HepG2 (cell line): Measurements from ENCODE around the gene NTF3. TPM values are rescaled to one million over a fixed set of nuclear protein-coding genes. Genes with fewer than 3 reads are reported as not detected.

ENCODE experiments used
- ATAC-seq: fragments of 200-7000 bp; cut with Tn5 transposase; 3 replicates; pipeline ENCODE4 v1.9.1; 2020; ENCODE audit warnings: mild to moderate bottlenecking, moderate library complexity
- BruUV-seq: library from RNA; stranded (reverse); fragments of 400-500 nt; replicated peaks from 2 replicates; lab custom pipeline; 2021; lab: Mats Ljungman, UMichigan
- CTCF ChIA-PET: fragments of 300-600 bp; formaldehyde crosslinking; extraction: SDS; loops from one replicate; lab custom pipeline; 2021; ENCODE audit warnings: low total read pairs, inconsistent platforms, low intra/inter-chr PET ratio; lab: Yijun Ruan, JAX
- POLR2A ChIA-PET: fragments of 350-600 bp; sonication (Branson Sonifier 250); formaldehyde crosslinking; loops from one replicate; lab custom pipeline; 2020; ENCODE audit warnings: antibody characterized with exemption, inconsistent platforms; lab: Yijun Ruan, JAX
- DNase-seq: peaks from one replicate; pipeline ENCODE4 v3.0.0-alpha.2; 2015; ENCODE audit warnings: low spot score
- FAIRE-seq: peaks from 3 replicates; lab custom pipeline; 2011; peaks lifted over from hg19 to GRCh38; lab: Jason Lieb, UNC
- H2AFZ ChIP-seq: one replicate; pipeline ENCODE4 v1.6.1; 2011; ENCODE audit warnings: low read length, inconsistent platforms
- H3K27ac ChIP-seq: fragments of 300-600 bp; 3 replicates; pipeline ENCODE4 v1.8.0; 2011; ENCODE audit warnings: mixed run types, mild to moderate bottlenecking, mixed read lengths, low read length, inconsistent platforms; ENCODE audit not compliant: insufficient read depth; ENCODE audit errors: extremely low read length
- H3K27me3 ChIP-seq, 2 experiments: fragments of 200-600 bp in 1 of 2; 2 replicates in 1 of 2; 3 replicates in 1 of 2; pipeline versions ENCODE4 v1.6.0 to v1.8.0; 2011; ENCODE audit warnings: low read length in 2 of 2, mild to moderate bottlenecking in 2 of 2, moderate library complexity in 2 of 2, inconsistent platforms in 1 of 2; ENCODE audit not compliant: insufficient read depth in 2 of 2, control insufficient read depth in 1 of 2
- H3K36me3 ChIP-seq, 2 experiments: fragments of 200-600 bp in 1 of 2; replicated peaks in 1 of 2; 2 replicates in 1 of 2; 3 replicates in 1 of 2; pipeline versions ENCODE4 v1.5.1 to v1.8.0; 2011; ENCODE audit warnings: low read length in 2 of 2, inconsistent platforms in 1 of 2; ENCODE audit not compliant: insufficient read depth in 2 of 2, control insufficient read depth in 1 of 2
- H3K4me1 ChIP-seq: 2 replicates; pipeline ENCODE4 v1.5.1; 2012; ENCODE audit warnings: low read length, inconsistent platforms; ENCODE audit not compliant: insufficient read depth
- H3K4me2 ChIP-seq: 2 replicates; pipeline ENCODE4 v1.6.0; 2011; ENCODE audit warnings: low read depth, low read length, inconsistent platforms
- H3K4me3 ChIP-seq, 3 experiments: fragments of 200-600 bp in 1 of 3; sonication (generic), shearing (Covaris generic) in 1 of 3; replicated peaks in 1 of 3; 2 replicates each; pipeline ENCODE4 v1.5.1; 2011 to 2016; ENCODE audit warnings: low read length in 3 of 3, inconsistent platforms in 2 of 3, low read depth in 2 of 3, mild to moderate bottlenecking in 2 of 3, control low read depth in 1 of 3, mixed read lengths in 1 of 3; ENCODE audit not compliant: insufficient read depth in 1 of 3
- H3K79me2 ChIP-seq: one replicate; pipeline ENCODE4 v1.6.1; 2011; ENCODE audit warnings: low read length, inconsistent platforms; ENCODE audit not compliant: insufficient read depth
- H3K9ac ChIP-seq: 2 replicates; pipeline ENCODE4 v1.6.0; 2011; ENCODE audit warnings: mild to moderate bottlenecking, low read depth, low read length, inconsistent platforms; ENCODE audit not compliant: insufficient read depth
- H3K9me3 ChIP-seq: 2 replicates; pipeline ENCODE4 v1.5.1; 2012; ENCODE audit warnings: mild to moderate bottlenecking, low read length
- H4K20me1 ChIP-seq: 2 replicates; pipeline ENCODE4 v1.6.0; 2011; ENCODE audit warnings: inconsistent platforms, mild to moderate bottlenecking, low read length, moderate library complexity; ENCODE audit not compliant: insufficient read depth
- ZNF274 ChIP-seq: sonication (generic); formaldehyde crosslinking; IDR thresholded peaks from 2 replicates; pipeline ENCODE4 v1.5.1; 2020; ENCODE audit warnings: mild to moderate bottlenecking, missing genetic modification reagents
- ZNF775 ChIP-seq: sonication (generic); formaldehyde crosslinking; IDR thresholded peaks from 2 replicates; pipeline ENCODE4 v1.4.0; 2020; ENCODE audit warnings: missing genetic modification reagents, mild to moderate bottlenecking, moderate library complexity, borderline replicate concordance
- WGBS: methylation state at CpG from one replicate; pipeline ENCODE4 v1.1.6; 2017; ENCODE audit warnings: low lambda C conversion rate; 5-methylcytosine and 5-hydroxymethylcytosine counted together
- in situ Hi-C: cut with HindIII; loops from 2 replicates; pipeline ENCODE4 v1.10.0; 2017; ENCODE audit warnings: low pct_unique_long_range_greater_than_20kb; ENCODE audit not compliant: extremely low pct_ligation_motif_present
- intact Hi-C: fragments of 100-400 bp; cut with micrococcal nuclease; formaldehyde crosslinking; loops from one replicate; pipeline ENCODE4 v1.10.0; 2022; ENCODE audit not compliant: unreplicated experiment
- polyA plus RNA-seq, 8 experiments: library from polyadenylated mRNA; depleted of rRNA in 3 of 8; stranded (reverse) in 7 of 8; unstranded in 1 of 8; fragments of >200 nt; fragmentation: Illumina TruSeq in 4 of 8; extraction: Trizol in 4 of 8; gene quantifications; 2 replicates each; pipeline versions ENCODE4 v1.2.1 to v1.2.3, GENCODE V29; 2011 to 2016; ENCODE audit warnings: low read depth in 4 of 8, missing spikeins in 1 of 8, mixed read lengths in 1 of 8; ENCODE audit not compliant: insufficient read depth in 1 of 8
- total RNA-seq, 5 experiments: library from RNA; depleted of rRNA; stranded (reverse); fragments of >200 nt; fragmentation: Illumina TruSeq; extraction: Trizol; gene quantifications; 2 replicates each; pipeline ENCODE4 v1.2.3, GENCODE V29; 2016; ENCODE audit warnings: low read depth in 1 of 5
- TF ChIP-seq, protein P1 (sequence below): IDR thresholded peaks from 2 replicates; pipeline ENCODE4 v1.6.1; 2016
- TF ChIP-seq, protein P2 (sequence below): sonication (generic); formaldehyde crosslinking; IDR thresholded peaks from 2 replicates; pipeline ENCODE4 v1.5.0; 2020; ENCODE audit warnings: mild to moderate bottlenecking, missing genetic modification reagents, borderline replicate concordance

The NTF3 gene
- total and polyA plus RNA-seq, 2 of the 13 experiments (the other 11 are each of a cell fraction or from before 2014, with no cell fraction given) = not detected

DNA sequence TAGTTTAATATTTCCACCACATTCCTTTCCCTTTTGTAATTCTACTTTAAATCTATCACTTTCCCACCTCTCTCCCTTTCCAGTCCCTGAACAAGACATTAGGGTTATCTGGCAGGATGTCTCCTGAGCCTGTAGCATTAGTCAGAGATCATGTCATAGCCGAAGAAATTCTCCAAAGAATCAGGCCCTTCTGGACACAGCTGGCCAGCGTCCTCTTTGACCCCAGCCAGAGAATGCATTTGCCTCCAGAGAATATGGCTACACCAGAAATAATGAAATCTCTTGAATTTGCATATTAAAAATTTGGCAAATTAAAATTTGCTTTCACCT is 56.7 kb downstream of the NTF3 start:
- no peaks in the 10 kb centered on the region for H3K79me2 ChIP-seq
- CTCF ChIA-PET = no interaction called here
- intact Hi-C loops (no loop called here), in situ Hi-C loops (no loop called here)
- H3K4me3 ChIP-seq = no peak overlapping the region
- BruUV-seq = no TSS peak
- no peaks in the 10 kb centered on the region for H4K20me1 ChIP-seq
- H3K27me3 ChIP-seq = no peaks in the 10 kb centered on the region; a peak in 2 of 5 replicates
- no peak overlapping the region for H3K4me2 ChIP-seq
- no peak overlapping the region for H3K9ac ChIP-seq
- H3K27ac ChIP-seq = no peak overlapping the region
- no peaks in the 10 kb centered on the region for H3K4me1 ChIP-seq
- H2AFZ ChIP-seq = no peak overlapping the region
- FAIRE-seq = no peak
- WGBS = 19% methylated on average over 2 of the region's 2 CpGs
- no peaks in the 10 kb centered on the region for H3K36me3 ChIP-seq
- H3K9me3 ChIP-seq = no peaks in the 10 kb centered on the region
- DNase-seq = no peak
- POLR2A ChIA-PET = no interaction called here
- no peak for ATAC-seq
- TF ChIP-seq ZNF274 (CRISPR knock-in tag) (no peak), ZNF775 (no peak)
- TF ChIP-seq, protein P1, sequence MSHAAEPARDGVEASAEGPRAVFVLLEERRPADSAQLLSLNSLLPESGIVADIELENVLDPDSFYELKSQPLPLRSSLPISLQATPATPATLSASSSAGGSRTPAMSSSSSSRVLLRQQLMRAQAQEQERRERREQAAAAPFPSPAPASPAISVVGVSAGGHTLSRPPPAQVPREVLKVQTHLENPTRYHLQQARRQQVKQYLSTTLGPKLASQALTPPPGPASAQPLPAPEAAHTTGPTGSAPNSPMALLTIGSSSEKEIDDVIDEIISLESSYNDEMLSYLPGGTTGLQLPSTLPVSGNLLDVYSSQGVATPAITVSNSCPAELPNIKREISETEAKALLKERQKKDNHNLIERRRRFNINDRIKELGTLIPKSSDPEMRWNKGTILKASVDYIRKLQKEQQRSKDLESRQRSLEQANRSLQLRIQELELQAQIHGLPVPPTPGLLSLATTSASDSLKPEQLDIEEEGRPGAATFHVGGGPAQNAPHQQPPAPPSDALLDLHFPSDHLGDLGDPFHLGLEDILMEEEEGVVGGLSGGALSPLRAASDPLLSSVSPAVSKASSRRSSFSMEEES = no peak
- TF ChIP-seq, protein P2, sequence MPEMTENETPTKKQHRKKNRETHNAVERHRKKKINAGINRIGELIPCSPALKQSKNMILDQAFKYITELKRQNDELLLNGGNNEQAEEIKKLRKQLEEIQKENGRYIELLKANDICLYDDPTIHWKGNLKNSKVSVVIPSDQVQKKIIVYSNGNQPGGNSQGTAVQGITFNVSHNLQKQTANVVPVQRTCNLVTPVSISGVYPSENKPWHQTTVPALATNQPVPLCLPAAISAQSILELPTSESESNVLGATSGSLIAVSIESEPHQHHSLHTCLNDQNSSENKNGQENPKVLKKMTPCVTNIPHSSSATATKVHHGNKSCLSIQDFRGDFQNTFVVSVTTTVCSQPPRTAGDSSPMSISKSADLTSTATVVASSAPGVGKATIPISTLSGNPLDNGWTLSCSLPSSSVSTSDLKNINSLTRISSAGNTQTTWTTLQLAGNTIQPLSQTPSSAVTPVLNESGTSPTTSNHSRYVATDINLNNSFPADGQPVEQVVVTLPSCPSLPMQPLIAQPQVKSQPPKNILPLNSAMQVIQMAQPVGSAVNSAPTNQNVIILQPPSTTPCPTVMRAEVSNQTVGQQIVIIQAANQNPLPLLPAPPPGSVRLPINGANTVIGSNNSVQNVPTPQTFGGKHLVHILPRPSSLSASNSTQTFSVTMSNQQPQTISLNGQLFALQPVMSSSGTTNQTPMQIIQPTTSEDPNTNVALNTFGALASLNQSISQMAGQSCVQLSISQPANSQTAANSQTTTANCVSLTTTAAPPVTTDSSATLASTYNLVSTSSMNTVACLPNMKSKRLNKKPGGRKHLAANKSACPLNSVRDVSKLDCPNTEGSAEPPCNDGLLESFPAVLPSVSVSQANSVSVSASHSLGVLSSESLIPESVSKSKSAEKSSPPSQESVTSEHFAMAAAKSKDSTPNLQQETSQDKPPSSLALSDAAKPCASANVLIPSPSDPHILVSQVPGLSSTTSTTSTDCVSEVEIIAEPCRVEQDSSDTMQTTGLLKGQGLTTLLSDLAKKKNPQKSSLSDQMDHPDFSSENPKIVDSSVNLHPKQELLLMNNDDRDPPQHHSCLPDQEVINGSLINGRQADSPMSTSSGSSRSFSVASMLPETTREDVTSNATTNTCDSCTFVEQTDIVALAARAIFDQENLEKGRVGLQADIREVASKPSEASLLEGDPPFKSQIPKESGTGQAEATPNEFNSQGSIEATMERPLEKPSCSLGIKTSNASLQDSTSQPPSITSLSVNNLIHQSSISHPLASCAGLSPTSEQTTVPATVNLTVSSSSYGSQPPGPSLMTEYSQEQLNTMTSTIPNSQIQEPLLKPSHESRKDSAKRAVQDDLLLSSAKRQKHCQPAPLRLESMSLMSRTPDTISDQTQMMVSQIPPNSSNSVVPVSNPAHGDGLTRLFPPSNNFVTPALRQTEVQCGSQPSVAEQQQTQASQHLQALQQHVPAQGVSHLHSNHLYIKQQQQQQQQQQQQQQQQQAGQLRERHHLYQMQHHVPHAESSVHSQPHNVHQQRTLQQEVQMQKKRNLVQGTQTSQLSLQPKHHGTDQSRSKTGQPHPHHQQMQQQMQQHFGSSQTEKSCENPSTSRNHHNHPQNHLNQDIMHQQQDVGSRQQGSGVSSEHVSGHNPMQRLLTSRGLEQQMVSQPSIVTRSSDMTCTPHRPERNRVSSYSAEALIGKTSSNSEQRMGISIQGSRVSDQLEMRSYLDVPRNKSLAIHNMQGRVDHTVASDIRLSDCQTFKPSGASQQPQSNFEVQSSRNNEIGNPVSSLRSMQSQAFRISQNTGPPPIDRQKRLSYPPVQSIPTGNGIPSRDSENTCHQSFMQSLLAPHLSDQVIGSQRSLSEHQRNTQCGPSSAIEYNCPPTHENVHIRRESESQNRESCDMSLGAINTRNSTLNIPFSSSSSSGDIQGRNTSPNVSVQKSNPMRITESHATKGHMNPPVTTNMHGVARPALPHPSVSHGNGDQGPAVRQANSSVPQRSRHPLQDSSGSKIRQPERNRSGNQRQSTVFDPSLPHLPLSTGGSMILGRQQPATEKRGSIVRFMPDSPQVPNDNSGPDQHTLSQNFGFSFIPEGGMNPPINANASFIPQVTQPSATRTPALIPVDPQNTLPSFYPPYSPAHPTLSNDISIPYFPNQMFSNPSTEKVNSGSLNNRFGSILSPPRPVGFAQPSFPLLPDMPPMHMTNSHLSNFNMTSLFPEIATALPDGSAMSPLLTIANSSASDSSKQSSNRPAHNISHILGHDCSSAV (CRISPR knock-in tag) = no peak
